Epithelial cell of esophagus (primary cell): ENCODE results near the gene USP48.

Experiments
- DNase-seq: peaks from one replicate; pipeline ENCODE4 v3.0.0; 2010; ENCODE audit warnings: low read depth
- H3K4me3 ChIP-seq: 2 replicates; pipeline ENCODE4 v1.5.1; 2011; ENCODE audit warnings: mild to moderate bottlenecking, low read length, control low read depth
- CTCF ChIP-seq: IDR thresholded peaks from 2 replicates; pipeline ENCODE4 v1.5.1; 2011; ENCODE audit warnings: low read depth, mild to moderate bottlenecking, low read length, control low read depth, inconsistent platforms; ENCODE audit not compliant: insufficient read depth; ENCODE audit errors: missing control alignments

The USP48 gene

GRCh38 chr1:21814981-21815582, 32.1 kb upstream of the USP48 start:
- no peak for TF ChIP-seq CTCF
- no peak overlapping the region for H3K4me3 ChIP-seq
- no peak for DNase-seq

- DNase-seq = no peak
- peak; percentile 28 for TF ChIP-seq CTCF
- H3K4me3 ChIP-seq = peak overlapping the region; percentile 32
Measured at GRCh38 chr1:21814241-21814918, 31.4 kb upstream of the USP48 start.

- DNase-seq = no peak
- H3K4me3 ChIP-seq = no peak overlapping the region
- TF ChIP-seq CTCF = no peak
Measured at GRCh38 chr1:21813542-21813941, 30.6 kb upstream of the USP48 start.

GRCh38 chr1:21811875-21812305, 28.9 kb upstream of the USP48 start, which contains the start of gene LDLRAD2:
LDLRAD2 (plus strand) TSS chr1:21812265; CDS start chr1:21812452, 187 bp downstream.
- no peak within 1 kb of the TSS for H3K4me3 ChIP-seq
- DNase-seq = no peak
- TF ChIP-seq CTCF = no peak

GRCh38 chr1:21804536-21804935, 21.6 kb upstream of the USP48 start:
- no peak for DNase-seq
- TF ChIP-seq CTCF = no peak
- H3K4me3 ChIP-seq = no peak overlapping the region

GRCh38 chr1:21801100-21801499, 18.2 kb upstream of the USP48 start:
- DNase-seq = peak; percentile 76
- no peak for TF ChIP-seq CTCF
- no peak overlapping the region for H3K4me3 ChIP-seq
